ENCODE data around the gene ATP6V0E1. TPM values are rescaled to one million over a fixed set of nuclear protein-coding genes. Genes with fewer than 3 reads are reported as not detected.

The ATP6V0E1 gene
- total and polyA plus RNA-seq, 2 of the 8 experiments (the other 6 are each of a cell fraction or from before 2014, with no cell fraction given): 108 to 134 TPM

GRCh38 chr5:172984244-172984953 is 828 bp downstream of the ATP6V0E1 start (continued):
- TF ChIP-seq, protein P1, sequence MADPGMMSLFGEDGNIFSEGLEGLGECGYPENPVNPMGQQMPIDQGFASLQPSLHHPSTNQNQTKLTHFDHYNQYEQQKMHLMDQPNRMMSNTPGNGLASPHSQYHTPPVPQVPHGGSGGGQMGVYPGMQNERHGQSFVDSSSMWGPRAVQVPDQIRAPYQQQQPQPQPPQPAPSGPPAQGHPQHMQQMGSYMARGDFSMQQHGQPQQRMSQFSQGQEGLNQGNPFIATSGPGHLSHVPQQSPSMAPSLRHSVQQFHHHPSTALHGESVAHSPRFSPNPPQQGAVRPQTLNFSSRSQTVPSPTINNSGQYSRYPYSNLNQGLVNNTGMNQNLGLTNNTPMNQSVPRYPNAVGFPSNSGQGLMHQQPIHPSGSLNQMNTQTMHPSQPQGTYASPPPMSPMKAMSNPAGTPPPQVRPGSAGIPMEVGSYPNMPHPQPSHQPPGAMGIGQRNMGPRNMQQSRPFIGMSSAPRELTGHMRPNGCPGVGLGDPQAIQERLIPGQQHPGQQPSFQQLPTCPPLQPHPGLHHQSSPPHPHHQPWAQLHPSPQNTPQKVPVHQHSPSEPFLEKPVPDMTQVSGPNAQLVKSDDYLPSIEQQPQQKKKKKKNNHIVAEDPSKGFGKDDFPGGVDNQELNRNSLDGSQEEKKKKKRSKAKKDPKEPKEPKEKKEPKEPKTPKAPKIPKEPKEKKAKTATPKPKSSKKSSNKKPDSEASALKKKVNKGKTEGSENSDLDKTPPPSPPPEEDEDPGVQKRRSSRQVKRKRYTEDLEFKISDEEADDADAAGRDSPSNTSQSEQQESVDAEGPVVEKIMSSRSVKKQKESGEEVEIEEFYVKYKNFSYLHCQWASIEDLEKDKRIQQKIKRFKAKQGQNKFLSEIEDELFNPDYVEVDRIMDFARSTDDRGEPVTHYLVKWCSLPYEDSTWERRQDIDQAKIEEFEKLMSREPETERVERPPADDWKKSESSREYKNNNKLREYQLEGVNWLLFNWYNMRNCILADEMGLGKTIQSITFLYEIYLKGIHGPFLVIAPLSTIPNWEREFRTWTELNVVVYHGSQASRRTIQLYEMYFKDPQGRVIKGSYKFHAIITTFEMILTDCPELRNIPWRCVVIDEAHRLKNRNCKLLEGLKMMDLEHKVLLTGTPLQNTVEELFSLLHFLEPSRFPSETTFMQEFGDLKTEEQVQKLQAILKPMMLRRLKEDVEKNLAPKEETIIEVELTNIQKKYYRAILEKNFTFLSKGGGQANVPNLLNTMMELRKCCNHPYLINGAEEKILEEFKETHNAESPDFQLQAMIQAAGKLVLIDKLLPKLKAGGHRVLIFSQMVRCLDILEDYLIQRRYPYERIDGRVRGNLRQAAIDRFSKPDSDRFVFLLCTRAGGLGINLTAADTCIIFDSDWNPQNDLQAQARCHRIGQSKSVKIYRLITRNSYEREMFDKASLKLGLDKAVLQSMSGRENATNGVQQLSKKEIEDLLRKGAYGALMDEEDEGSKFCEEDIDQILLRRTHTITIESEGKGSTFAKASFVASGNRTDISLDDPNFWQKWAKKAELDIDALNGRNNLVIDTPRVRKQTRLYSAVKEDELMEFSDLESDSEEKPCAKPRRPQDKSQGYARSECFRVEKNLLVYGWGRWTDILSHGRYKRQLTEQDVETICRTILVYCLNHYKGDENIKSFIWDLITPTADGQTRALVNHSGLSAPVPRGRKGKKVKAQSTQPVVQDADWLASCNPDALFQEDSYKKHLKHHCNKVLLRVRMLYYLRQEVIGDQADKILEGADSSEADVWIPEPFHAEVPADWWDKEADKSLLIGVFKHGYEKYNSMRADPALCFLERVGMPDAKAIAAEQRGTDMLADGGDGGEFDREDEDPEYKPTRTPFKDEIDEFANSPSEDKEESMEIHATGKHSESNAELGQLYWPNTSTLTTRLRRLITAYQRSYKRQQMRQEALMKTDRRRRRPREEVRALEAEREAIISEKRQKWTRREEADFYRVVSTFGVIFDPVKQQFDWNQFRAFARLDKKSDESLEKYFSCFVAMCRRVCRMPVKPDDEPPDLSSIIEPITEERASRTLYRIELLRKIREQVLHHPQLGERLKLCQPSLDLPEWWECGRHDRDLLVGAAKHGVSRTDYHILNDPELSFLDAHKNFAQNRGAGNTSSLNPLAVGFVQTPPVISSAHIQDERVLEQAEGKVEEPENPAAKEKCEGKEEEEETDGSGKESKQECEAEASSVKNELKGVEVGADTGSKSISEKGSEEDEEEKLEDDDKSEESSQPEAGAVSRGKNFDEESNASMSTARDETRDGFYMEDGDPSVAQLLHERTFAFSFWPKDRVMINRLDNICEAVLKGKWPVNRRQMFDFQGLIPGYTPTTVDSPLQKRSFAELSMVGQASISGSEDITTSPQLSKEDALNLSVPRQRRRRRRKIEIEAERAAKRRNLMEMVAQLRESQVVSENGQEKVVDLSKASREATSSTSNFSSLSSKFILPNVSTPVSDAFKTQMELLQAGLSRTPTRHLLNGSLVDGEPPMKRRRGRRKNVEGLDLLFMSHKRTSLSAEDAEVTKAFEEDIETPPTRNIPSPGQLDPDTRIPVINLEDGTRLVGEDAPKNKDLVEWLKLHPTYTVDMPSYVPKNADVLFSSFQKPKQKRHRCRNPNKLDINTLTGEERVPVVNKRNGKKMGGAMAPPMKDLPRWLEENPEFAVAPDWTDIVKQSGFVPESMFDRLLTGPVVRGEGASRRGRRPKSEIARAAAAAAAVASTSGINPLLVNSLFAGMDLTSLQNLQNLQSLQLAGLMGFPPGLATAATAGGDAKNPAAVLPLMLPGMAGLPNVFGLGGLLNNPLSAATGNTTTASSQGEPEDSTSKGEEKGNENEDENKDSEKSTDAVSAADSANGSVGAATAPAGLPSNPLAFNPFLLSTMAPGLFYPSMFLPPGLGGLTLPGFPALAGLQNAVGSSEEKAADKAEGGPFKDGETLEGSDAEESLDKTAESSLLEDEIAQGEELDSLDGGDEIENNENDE (IDR thresholded peaks at IDR 0.05; ENCODE audit: insufficient replicate concordance, low read length): no peak
- TF ChIP-seq POLR2AphosphoS5 (IDR thresholded peaks at IDR 0.05; ENCODE audit: low read depth, low read length) (peak; percentile 72), GTF2F1 (IDR thresholded peaks at IDR 0.05; ENCODE audit: borderline replicate concordance, low read depth, low read length) (no peak), JUND (IDR thresholded peaks at IDR 0.05; ENCODE audit: low read length) (no peak), TEAD4 (IDR thresholded peaks at IDR 0.05; ENCODE audit: low read depth, low read length) (no peak), TAF7 (optimal IDR thresholded peaks at IDR 0.05; ENCODE audit: borderline replicate concordance, low read depth, low read length) (no peak), TAF1 (IDR thresholded peaks at IDR 0.05; ENCODE audit: low read depth, low read length) (0 out of 2 replicates have a peak, but pooled peaks have one; percentile 61), RFX5 (IDR thresholded peaks at IDR 0.05; ENCODE audit: borderline replicate concordance, low read depth, low read length) (no peak), USF2 (IDR thresholded peaks at IDR 0.05; ENCODE audit: low read length) (no peak)
